NCI-H446 (cell line): ENCODE measurements around the gene FEV.
A peak's percentile ranks its signal among the peaks of the same experiment; 100 is the strongest.

Experiments
- DNase-seq, 2 experiments: peaks; one replicate each; lab custom pipeline; 2025; lab: John Stamatoyannopoulos, UW

FEV gene

DNA sequence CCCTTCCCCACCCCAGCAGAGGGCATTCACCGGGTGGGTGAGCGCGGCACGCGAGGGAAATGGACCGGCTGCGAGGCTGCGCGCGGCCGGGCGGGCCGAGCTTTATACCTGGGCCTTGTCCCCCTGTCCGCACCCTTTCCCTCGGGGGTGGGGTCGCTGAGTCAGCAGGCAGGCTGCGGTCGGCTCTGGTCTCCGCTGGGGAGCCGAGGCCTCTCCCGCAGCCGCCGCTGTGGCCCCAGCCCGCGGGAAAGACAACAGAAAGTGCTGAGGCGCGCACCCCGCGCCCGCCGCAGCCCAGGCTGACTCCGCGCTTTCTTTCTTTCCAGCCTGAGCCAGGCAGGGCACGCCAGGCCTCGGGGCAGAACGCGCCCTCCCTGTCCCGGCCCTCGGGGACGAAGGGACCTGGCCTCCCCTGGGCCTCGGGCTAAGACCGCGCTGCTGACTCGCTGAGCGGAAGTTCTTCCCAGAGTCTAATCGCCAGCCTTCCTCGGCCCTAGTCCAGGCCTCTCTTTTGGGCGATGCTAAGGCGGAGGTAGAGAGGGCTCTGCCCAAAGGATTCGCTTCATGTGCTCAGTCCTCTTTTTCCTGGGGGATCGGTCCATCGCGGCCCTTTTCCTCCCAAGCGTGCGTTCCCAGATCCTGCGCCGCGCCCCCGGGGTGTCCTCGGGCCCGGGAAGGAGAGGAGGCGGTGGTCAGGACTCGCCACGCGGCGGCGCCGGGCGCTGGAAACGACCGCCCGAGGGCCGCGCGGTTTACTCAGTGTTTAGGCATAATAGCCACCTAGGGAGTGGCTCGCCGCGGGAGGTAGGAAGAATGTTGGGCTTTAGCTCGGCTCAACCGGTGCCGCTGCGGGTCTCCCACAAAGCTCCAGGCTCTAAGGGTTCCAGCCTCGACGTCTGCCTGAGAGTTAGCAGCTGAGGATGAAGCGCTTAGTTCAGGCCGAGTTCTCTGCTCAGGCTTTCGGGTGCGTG is 8.6 kb upstream of the FEV start, which contains the start of gene CRYBA2:
Gene CRYBA2, minus strand, starts transcription at position 78 of the 971 bp plus-strand sequence. CDS start 246 bp downstream, outside the sequence.
- no peak for DNase-seq

DNA sequence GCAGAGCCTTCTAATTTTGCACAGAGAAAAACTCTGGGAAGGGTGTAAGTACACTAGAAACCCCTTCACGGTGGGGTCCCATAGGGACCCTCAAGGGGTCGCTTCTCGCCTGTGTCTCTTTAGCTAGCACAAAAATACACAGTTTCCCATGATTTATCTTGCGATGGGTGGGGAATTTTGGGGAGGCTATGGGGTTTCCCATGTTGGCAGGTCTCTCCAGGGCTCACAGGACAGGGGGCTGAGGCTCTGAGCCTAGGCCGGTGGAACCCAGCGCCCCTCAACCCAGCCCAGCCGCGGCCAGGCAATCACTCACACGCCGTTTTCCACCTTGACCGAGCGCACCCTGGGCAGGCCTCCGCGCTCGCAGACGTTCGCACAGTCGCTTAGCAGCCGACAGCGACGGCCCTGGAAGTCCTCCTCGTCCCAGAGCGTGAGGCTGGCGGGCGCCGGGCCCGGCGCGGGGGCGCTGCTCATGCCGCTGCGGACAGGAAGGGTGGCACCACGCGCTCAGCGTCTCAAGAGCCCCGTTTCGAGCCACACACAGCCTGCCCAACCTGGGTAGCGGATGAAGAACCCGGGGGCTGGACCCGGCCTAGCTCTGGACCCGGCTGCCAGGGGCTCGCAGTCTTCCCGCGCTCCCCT is 7.8 kb upstream of the FEV start:
- no peak for DNase-seq

DNA sequence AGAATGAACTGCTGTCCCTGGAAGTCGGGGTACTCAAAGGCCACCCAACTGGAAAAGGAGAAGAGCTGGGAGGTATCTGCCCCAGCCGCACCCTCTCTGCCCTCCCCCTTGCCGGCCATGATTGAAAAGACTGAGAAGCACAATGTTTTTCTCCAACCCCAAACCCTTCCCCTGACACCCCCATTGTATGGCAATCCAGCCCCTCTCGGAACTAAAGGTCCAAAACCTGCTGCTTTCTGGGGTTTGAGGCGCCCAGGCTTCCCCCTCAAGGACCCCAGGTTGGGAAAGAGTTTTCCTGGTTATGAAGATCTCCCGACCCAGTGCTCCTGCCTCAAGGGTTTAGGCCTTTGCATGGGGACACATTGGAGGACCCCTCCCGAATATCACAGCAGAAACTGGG is 7.2 kb upstream of the FEV start:
- DNase-seq = no peak

DNA sequence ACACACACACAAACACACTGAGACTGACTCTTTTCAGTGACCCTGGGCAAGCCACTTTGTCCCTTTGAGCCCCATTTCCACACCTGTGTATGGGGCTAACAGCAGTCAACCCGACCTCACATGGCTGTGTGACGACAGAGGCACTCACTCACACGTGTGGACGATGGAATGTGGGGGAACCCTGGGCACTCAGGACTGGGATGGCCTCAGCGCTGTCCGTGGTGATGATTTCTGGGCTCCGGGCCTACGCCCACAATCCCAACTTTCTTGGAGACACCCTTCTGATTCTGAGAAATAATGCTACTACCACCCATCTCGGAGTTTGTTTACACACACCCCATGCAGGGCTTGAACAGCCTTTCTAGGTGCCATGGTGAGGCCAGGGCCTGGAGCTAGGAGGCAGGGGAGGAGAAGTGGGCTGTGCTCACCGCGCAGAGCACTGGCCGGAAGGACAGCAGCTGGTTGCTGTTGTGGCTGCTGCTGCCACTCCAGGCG is 6.7 kb upstream of the FEV start:
- no peak for DNase-seq

DNA sequence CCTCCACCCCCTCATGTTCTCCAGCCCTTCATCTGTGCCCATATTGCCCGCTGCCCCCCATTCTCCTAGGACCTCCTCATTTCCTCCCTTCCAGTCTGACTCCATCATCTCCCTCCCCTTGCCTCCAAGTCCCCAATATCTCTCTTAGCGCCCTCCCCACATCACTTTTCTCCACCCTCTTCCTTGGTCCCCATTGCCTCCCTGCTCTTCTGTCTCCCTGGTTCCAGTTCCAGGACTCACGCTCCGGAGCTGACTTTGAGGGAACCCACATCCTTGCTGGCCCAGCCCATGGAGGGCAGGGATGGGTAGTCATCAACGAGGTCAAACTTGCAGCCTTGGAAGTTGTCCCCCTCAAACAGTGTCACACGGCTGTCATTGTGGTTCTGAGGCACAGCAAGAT is 5.6 kb upstream of the FEV start:
- DNase-seq = no peak

DNA sequence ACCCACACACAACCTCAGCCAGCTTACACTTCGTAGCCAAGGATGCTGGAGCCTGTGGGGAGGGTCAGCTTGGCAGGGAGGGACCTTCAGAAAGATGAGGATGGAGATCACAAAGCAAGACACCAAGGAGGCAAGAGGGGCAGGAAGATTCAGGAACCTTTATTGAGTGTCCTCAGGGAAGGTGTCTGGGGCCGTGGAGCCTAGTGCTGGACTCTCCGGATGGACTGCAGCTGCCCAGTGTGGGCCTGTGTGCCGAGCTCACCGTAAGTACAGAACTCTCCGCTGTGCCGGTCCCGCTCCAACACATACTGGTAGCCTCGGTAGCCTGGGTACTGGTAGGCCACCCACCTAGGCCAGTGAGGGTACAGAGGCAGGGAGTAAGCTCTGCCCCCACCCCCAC is 5.1 kb upstream of the FEV start:
- no peak for DNase-seq

DNA sequence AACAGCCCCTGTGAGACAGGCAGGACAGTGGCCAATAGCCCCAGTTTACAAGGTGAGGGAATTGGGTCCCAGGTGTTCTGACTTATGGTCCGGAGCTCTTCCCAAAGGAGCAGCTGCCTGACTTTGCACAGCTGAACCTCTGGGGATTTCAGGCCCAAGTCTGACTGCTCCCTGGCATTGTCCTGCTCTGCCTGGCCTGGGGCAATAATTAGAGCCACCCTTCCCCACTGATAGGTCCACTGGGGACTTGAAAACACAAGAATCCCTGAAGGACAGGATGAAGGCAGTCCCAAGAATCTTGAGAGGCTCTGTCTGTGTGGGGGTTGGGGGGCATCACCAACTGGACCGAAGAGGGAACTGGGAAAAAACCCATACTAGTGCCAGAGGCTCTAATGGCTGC is 3.7 kb upstream of the FEV start:
- no peak for DNase-seq

DNA sequence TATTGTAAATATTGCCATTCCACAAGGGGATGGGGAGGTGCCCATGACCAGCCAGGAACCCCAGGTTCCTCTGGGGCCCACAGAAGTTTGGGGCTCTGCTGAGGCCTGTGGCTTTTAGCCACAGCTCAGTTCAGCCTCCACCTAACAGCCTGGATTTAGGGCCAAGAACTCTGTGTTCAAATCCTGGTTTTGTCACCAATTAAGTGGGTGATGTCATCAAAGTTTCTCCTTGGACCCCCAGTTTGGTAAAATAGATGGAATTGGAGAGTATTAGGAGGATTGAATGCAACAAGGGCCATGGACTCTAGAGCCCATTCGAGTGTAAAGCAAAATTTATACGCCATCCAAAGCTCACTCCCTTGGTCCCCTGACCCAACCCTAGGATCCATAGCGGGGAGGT is 3.2 kb upstream of the FEV start:
- no peak for DNase-seq

DNA sequence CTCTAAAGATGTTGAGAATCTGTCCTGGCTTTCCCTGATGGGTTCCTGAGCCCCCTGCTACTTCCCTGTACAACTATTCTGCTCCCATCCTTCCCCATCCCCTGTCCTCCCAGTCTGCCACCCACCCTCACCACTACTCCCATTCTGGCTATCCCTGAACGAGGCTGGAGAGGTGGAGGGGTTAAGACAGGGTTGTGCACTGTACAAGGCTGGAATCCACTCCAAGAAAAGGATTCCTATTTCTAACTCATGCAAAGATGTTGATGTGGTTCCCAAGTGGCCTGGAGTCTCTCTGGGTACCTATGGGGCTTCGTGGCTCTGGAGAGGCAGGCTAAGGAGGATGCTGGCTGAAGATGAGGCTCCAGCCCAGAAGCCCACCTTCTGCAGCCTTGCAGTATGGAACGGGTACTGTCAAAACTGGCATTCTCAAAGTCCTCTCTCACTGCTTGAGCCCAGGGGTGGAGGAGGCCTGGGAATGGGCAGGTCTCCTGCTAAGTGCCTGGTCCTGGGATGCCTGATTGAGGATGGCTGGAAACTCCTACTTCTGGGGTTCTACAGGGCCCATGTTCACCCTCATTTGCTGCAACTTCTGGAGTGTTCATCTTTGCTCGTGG is 1.3 kb upstream of the FEV start:
- no peak for DNase-seq

DNA sequence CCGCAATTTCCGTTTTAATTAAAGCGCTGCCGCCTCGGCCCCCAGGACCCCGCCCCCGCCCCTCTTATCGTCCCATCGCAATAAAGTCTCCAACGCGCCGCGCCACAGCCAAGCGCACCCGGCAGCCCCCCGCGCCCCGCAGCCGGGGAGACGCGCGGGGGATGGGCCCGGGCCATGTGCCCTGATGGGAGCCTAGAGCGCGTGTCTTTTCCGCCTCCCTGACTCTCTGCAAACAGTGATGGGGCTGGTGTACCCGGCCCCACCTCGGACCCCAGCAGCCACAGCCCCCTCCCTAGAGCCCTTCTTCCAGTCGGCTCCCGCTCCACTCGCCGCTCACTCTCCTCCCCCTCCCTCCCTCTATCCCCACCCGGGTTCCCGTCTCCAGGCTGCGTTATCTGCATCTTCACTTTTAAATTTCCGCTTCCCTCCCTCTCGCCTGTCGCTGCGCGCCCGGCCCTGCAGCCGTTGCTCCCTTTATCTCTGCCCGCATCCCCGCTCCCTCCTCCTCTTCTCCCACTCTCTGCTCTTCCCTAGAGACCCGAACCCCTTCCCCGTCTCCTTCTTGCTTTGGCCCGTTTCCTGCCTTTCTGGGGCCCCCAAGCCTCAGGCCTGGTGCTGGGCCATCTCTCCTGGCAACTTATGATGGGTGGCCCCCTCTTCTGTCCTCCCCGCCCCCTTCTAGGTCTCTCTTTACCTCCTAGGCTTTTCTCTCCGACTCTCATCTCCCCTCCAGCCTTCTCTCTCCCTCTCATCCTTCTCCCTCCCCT is 524 bp upstream of the FEV start:
- no peak for DNase-seq

DNA sequence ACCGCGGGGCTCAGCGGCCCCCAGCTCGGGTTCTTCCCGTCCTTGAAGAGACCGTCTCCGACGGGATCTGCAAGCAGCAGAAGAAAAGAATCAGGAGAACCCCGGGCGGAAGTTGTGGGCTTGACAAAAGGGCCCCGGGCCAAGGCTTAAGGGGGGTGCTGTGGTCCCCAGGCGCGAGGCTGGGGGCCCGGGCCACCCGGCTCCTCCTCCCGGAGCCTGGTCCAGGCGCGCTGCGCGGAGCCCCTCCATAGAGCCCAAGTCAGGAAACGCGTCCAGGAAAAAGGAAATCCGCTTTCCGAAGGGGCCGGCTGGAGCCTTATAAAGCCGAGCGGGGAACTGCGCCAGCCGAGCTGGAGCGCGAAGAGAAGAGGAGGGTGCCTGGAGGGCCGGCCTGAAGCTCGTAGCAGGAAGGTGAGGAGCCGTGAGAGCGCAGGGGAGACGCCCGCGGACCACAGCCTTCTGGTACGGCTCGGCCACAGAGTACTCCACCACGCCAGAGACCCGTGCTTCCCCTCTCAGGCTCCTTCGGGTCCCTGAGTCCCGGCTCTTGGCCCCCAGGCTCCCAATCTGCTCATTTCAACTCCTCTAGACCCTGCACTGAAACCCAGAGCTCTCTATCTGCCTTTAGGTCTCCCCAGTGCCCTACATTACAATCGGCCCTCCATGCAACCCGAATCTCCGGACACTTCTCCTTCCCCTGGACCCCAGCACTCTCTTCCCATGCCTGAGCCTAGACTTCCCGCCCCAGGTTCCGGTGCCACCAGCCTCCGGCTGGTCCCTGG is 554 bp downstream of the FEV start:
- DNase-seq = no peak

DNA sequence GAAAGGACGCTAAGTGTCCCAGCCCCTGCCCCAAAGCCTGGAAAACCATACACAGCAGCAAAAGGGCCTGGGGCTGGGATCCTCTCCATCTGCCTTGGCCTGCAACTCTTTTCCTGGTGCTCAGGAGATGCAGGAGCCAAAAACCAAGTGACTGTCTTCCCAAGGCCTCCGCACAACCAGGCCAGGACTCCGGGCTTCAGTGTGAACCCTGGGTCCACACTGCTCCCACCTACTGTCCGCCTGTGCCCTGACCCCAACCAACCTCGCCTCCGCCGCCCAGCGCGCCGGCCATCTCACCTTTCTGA is 1.1 kb downstream of the FEV start:
- no peak for DNase-seq

DNA sequence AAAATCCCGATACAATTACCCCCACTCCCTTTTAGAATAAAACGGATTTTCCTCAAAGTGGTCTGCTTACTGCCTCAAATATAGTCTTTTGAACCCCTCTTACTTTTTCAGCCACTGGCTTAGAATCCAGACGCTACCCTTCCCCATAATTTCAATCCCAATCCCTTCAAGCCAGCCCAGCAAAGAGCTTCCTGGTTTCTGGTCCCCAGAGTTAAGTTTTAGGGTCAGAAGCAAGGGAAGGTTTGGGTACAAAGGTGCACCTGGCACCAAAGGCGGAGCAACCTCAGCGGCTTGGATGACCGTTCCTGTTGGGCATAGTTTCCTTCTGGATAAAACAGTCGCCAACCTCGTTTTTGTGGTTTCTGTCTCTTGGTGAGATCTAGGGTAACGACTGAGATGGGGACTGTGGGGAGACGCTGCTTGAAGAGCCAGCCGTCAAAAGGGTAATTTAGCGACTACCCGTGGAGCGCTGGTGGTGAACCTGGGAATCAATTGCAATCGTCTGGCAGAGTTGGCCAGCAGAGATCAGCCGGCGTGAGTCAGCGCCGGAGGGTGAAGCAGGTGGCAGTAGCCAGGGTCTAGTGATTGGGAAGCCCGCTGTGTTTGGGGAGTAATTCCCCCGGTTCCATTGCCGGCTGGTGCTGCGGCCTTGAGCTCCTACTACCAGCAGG is 1.6 kb downstream of the FEV start:
- DNase-seq = no peak

DNA sequence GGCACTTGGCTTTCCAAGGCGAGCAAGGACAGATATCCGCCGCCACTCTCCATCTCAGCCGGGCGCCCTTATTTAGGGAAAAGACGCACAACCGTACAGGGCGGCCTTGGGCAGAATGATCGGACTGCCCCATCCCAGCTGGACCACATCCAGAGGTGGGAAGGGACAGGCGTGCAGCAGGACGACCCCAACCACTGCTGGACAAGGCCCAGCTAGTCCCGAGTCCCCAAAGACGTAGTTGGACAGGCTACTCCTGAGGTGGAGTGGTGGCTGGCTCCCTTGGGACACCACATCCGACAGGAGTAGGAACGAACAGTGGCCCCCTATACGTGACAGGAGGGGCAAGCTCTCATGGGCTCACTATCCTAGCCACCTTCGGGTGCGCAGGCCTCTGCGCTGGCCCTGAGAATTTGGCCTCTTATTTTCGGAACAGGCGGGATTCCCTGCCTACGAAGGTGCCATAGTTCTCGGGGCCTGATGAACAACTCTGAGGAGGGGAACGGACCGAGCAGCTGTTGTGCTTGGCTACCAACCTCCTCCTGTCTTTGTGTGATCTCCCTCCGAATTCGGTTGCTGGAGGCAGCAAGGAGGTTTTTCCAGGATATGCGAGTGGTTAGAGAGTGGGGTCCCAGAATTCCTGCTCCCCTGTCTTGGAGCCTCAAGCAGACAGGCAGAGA is 2.3 kb downstream of the FEV start:
- DNase-seq = no peak

DNA sequence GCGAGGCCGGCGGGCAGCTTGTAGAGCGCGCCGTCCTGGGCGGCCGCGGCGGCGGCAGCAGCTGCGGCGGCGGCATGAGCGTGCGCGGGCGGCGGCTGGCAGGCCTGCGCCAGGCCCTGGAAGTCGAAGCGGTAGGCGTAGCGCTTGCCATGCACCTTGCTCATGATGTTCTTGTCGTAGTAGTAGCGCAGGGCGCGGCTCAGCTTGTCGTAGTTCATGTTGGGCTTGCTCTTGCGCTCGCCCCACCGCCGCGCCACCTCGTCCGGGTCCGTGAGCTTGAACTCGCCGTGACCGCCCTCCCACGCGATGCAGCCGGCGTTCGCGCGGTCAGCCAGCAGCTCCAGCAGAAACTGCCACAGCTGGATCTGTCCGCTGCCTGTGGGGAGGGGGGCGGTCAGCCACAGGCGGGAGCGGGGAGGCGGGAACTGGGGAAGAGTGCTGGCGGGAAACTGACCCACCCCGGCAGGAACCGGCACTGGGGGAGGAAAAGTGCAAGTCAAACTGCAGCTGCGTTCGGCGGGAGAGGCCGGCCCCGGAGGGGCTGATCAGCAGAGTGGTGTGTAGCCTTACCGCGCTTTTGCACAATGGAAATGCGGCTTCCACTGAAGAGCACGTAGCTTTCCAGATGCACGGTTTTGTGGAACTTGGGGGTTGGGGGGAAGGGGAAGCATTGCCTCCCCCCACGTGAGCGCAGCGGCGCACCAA is 3.0 kb downstream of the FEV start:
- DNase-seq = no peak

DNA sequence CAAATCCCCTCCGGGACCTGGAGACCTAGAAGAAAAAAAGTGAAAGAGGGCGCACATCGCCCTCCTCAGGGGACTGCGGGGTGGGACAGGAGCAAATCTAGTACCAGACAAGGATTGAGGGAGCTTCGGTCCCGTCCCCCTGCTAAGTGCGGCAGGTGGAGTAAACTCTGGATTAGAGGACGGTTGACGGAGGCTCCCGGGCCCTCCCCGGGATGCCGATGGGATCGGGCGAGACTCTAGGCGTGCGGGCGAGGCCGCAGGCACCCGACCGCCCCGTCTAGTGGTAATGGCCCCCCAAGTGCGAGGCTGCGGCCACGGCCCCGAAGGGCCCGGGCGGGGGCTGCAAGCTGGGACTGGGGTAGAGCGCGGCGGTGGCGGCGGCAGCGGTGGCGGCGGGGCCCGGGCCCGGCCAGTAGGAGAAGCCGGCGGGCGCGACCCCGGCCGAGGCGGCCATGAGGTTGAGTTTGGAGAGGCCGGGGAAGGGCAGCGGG is 3.5 kb downstream of the FEV start:
- DNase-seq = no peak

DNA sequence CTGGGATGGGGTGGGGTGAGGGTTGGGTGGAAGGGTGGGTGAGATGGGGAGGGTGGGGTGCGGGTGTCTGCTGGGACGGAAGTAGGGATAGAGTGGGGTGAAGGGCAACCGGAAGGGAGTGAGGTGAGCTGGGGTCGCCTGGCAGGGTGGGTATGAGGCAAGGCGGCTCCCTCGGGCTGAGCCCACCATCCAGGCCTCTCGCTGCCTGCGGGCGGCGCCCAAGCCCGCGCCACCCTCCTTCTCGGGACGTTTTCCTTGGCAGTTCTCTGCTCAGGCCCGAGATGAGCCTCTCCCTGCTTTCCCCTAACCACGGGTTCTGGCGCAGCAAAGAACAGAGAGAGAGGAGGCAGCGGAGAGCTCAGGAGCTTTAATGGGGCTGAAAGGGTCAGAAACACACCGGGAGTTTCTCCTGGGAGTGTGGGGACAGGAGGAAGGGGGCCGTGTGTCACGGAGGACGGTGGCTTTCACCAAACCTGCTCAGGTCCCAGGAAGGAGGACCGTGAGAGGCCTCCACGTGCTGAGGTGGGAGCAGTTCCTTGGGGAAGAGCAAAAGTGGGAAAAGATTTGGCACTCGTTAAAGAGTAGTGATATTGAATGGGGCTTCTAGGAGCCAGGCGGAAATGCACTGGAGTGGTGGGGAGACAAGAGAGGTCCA is 4.1 kb downstream of the FEV start:
- no peak for DNase-seq

DNA sequence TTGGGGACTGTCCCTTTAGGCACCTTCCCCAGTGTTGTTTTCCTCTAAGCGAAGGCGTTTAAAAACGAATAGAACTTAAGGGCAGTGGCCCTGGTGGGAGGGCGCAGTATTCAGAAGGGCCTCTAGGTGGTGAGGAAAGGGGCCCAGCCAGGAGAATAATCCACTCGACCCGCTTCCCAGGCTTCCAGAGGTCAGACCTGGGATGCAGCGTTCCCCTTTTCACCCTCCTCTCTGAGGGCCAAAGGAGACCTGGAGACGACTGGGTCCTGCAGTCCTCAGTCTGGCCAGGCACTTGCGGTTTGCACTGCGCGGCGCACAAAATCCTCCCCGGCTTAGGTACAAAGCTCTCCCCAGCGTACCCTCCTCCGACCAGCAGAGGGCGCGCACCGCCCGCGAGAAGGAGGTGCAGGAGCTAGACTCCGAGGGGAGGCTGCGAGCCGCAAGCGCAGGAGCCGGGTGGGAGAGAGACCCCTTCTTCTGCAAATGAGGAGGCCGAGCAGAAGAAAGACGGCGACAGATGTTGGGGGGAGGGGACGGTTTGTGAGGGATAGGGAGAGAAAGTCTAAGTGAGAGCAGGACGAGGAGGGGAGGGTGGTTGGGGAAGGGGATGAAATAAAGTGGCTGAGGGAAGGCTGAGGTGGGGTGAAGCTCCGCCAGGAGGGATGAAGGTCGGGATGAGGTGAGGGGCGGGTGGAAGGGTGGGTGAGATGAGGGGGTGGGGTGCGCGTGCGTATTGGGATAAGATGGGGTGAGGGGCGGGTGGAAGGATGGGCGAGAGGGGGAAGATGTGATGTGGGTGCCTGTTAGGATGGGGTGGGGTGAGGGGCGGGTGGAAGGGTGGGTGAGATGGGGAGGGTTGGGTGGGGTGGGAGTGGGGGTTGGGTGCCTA is 4.9 kb downstream of the FEV start:
- DNase-seq = peak; percentile 69 to 90
